Left lung (tissue), 10 donors: ENCODE results near the gene KCNE5. TPM values are rescaled to one million over a fixed set of nuclear protein-coding genes. Genes with fewer than 3 reads are reported as not detected.
"Not testable (repeated sequence)": the region's sequence is repeated elsewhere in the genome, so short reads cannot be mapped to it uniquely, and the experiment has no call there.

Experiments
- ATAC-seq: fragments of 200-7000 bp; cut with Tn5 transposase; one replicate; pipeline ENCODE4 v1.9.1; 2020; ENCODE audit warnings: moderate library complexity
- DNase-seq, 4 donors: peaks; one replicate each; pipeline ENCODE4 v3.0.0-alpha.2; 2013 to 2020
- H3K27ac ChIP-seq, 2 donors: fragments of 200-600 bp; sonication (generic) in 1 of 2; one replicate each; pipeline versions ENCODE4 v1.5.0 to v1.8.0; 2020 to 2021
- H3K27me3 ChIP-seq, 2 donors: fragments of 200-600 bp; sonication (generic) in 1 of 2; one replicate each; pipeline versions ENCODE4 v1.5.0 to v1.8.0; 2020 to 2021
- H3K36me3 ChIP-seq, 2 donors: fragments of 200-600 bp; sonication (generic) in 1 of 2; one replicate each; pipeline versions ENCODE4 v1.5.0 to v1.8.0; 2020 to 2021
- H3K4me1 ChIP-seq, 2 donors: fragments of 200-600 bp; one replicate each; pipeline ENCODE4 v1.8.0; 2021
- H3K4me3 ChIP-seq, 2 donors: fragments of 200-600 bp; sonication (generic) in 1 of 2; one replicate each; pipeline versions ENCODE4 v1.5.0 to v1.8.0; 2020 to 2021; ENCODE audit warnings: mild to moderate bottlenecking in 1 of 2
- H3K9me3 ChIP-seq, 2 donors: fragments of 200-600 bp; sonication (generic) in 1 of 2; one replicate each; pipeline versions ENCODE4 v1.5.0 to v1.8.0; 2020 to 2021
- intact Hi-C, 2 donors: fragments of 100-400 bp; cut with DNase I; formaldehyde crosslinking; loops; one replicate each; pipeline versions ENCODE4 v1.11.2 to v1.14.2; 2022
- polyA plus RNA-seq, 6 donors: library from polyadenylated mRNA; unstranded; fragments of 120-200 nt; gene quantifications; one replicate each; pipeline ENCODE4 v1.2.1, GENCODE V29; 2013; ENCODE audit not compliant: insufficient read length in 6 of 6
- total RNA-seq, 2 donors: library from RNA; stranded (reverse); fragmentation: NEBNext Ultra II Directional; extraction: Animal tissue kit (Norgen Biotek cat#: 25700); gene quantifications; one replicate each; pipeline ENCODE4 v1.2.1, GENCODE V29; 2021
- TF ChIP-seq, protein P1 (sequence below), 2 donors: fragments of 200-600 bp; sonication (generic) in 1 of 2; IDR thresholded peaks; one replicate each; pipeline versions ENCODE4 v1.5.0 to v1.8.0; 2021; ENCODE audit warnings: antibody characterized with exemption in 2 of 2
- donor health status: DM: no; HTN: yes; CAD: no.
- donor health status: DM: no; HTN: no; CAD: no.

Gene KCNE5
- total and polyA plus RNA-seq, 8 donors, result 0.84 to 8.0 (median 4.2) TPM; not detected in 1

GRCh38 chrX:109654516-109655109 is 29.6 kb upstream of the KCNE5 start:
- H3K4me3 ChIP-seq, result no peak overlapping the region
- no peaks in the 10 kb centered on the region for H3K9me3 ChIP-seq
- H3K36me3 ChIP-seq, result peaks cover 0 to 22% of the 10 kb centered on the region in 2 donors
- intact Hi-C loops, result no loop called here
- H3K27me3 ChIP-seq, result peaks cover 0 to 4% of the 10 kb centered on the region in 2 donors
- no peak for ATAC-seq
- DNase-seq, result no peak
- TF ChIP-seq, protein P1, sequence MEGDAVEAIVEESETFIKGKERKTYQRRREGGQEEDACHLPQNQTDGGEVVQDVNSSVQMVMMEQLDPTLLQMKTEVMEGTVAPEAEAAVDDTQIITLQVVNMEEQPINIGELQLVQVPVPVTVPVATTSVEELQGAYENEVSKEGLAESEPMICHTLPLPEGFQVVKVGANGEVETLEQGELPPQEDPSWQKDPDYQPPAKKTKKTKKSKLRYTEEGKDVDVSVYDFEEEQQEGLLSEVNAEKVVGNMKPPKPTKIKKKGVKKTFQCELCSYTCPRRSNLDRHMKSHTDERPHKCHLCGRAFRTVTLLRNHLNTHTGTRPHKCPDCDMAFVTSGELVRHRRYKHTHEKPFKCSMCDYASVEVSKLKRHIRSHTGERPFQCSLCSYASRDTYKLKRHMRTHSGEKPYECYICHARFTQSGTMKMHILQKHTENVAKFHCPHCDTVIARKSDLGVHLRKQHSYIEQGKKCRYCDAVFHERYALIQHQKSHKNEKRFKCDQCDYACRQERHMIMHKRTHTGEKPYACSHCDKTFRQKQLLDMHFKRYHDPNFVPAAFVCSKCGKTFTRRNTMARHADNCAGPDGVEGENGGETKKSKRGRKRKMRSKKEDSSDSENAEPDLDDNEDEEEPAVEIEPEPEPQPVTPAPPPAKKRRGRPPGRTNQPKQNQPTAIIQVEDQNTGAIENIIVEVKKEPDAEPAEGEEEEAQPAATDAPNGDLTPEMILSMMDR (IDR thresholded peaks at IDR 0.05), result no peak
- H3K27ac ChIP-seq, result no peak overlapping the region
- no peaks in the 10 kb centered on the region for H3K4me1 ChIP-seq

DNA sequence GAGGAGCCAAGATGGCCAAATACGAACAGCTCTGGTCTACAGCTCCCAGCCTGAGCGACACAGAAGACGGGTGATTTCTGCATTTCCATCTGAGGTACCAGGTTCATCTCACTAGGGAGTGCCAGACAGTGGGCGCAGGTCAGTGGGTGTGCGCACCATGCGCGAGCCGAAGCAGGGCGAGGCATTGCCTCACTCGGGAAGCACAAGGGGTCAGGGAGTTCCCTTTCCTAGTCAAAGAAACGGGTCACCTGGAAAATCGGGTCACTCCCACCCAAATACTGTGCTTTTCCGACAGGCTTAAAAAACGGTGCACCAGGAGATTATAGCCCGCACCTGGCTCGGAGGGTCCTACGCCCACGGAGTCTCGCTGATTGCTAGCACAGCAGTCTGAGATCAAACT is 19.7 kb upstream of the KCNE5 start:
- H3K4me1 ChIP-seq, DNase-seq, H3K27me3 ChIP-seq, intact Hi-C loops, H3K27ac ChIP-seq, H3K36me3 ChIP-seq, H3K4me3 ChIP-seq, ATAC-seq, H3K9me3 ChIP-seq: not testable (repeated sequence)

- Histone ChIP-seq H3K4me1 (no peaks in the 10 kb centered on the region), H3K9me3 (no peaks in the 10 kb centered on the region), H3K4me3 (no peak overlapping the region), H3K27ac (no peak overlapping the region), H3K36me3 (no peaks in the 10 kb centered on the region), H3K27me3 (peaks cover 0 to 4% of the 10 kb centered on the region in 2 donors)
- TF ChIP-seq, protein P1 (IDR thresholded peaks at IDR 0.05), result no peak
- ATAC-seq (no peak), DNase-seq (no peak)
- intact Hi-C loops, result no loop called here
Observed at GRCh38 chrX:109643687-109644086, 18.7 kb upstream of the KCNE5 start.

DNA sequence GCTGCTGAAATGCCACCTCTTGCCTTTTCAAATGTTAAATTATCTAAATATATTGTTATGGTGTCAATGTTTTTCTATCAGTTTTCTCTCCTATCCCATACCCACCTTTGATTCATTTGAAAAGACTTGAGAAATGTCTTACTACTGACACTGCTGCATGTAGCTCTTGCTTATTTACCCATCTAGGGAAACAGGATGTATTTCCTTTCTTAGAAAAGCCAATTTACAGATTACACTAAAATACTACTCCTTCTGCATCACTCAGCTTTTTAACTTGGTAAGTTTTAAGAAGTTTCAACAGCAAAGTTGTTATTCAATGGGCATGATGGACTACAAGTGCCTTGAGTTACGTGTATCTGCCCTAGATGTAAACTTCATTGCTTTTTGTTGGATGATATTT is 13.2 kb upstream of the KCNE5 start:
- H3K27me3 ChIP-seq, result peaks cover 0 to 4% of the 10 kb centered on the region in 2 donors
- DNase-seq, result no peak
- H3K9me3 ChIP-seq, result no peaks in the 10 kb centered on the region
- H3K27ac ChIP-seq, result no peak overlapping the region
- H3K4me3 ChIP-seq, result no peak overlapping the region
- no peaks in the 10 kb centered on the region for H3K36me3 ChIP-seq
- H3K4me1 ChIP-seq, result no peaks in the 10 kb centered on the region
- TF ChIP-seq, protein P1 (IDR thresholded peaks at IDR 0.05), result no peak
- intact Hi-C loops, result no loop called here
- ATAC-seq, result no peak

DNA sequence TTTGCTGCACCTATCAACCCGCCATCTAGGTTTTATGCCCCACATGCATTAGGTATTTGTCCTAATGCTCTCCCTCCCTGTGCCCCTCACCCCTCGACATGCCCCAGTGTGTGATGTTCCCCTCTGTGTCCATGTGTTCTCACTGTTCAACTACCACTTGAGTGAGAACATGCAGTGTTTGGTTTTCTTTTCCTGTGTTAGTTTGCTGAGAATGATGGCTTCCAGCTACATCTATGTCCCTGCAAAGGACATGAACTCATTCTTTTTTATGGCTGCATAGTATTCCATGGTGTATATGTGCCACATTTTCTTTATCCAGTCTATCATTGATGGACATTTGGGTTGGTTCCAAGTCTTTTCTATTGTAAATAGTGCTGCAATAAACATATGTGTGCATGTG is 12.5 kb upstream of the KCNE5 start:
- ATAC-seq, H3K9me3 ChIP-seq, H3K27me3 ChIP-seq, H3K4me3 ChIP-seq, H3K4me1 ChIP-seq, intact Hi-C loops, DNase-seq, H3K36me3 ChIP-seq, H3K27ac ChIP-seq: not testable (repeated sequence)

- intact Hi-C loops, result no loop called here
- DNase-seq (peak in 1 of 4 donors; percentile 7), ATAC-seq (peak; percentile 62)
- no peaks in the 10 kb centered on the region for H3K9me3 ChIP-seq
- TF ChIP-seq, protein P1 (IDR thresholded peaks at IDR 0.05), result no peak
- no peaks in the 10 kb centered on the region for H3K4me1 ChIP-seq
- no peak overlapping the region for H3K27ac ChIP-seq
- no peaks in the 10 kb centered on the region for H3K36me3 ChIP-seq
- no peaks in the 10 kb centered on the region for H3K27me3 ChIP-seq
- no peak overlapping the region for H3K4me3 ChIP-seq
Observed at GRCh38 chrX:109635146-109635545, 10.2 kb upstream of the KCNE5 start.
